ENCODE data around the gene PCF11.
A peak's percentile ranks its signal among the peaks of the same experiment; 100 is the strongest.
"Not testable (repeated sequence)": the region's sequence is repeated elsewhere in the genome, so short reads cannot be mapped to it uniquely, and the experiment has no call there.

PCF11 gene

GRCh38 chr11:83195143-83195466, 38.2 kb downstream of the PCF11 start:
- Mint-ChIP-seq H3K27ac (peak overlapping the region; percentile 98), H3K9me3 (no peaks in the 10 kb centered on the region), H3K4me1 (peaks cover 47% of the 10 kb centered on the region), H3K36me3 (peaks cover 39% of the 10 kb centered on the region), H3K4me3 (peak overlapping the region; percentile 99)
- DNase-seq (ENCODE audit: low spot score in 2 of 2): no peak
- ATAC-seq: no peak

- Mint-ChIP-seq H3K36me3 (peaks cover 33% of the 10 kb centered on the region), H3K4me1 (peaks cover 47% of the 10 kb centered on the region), H3K4me3 (peak overlapping the region; percentile 99), H3K27ac (peak overlapping the region; percentile 98), H3K9me3 (no peaks in the 10 kb centered on the region)
- DNase-seq (ENCODE audit: low spot score in 2 of 2) (no peak), ATAC-seq (no peak)
Observed at GRCh38 chr11:83195649-83196048, 38.7 kb downstream of the PCF11 start.

- DNase-seq (ENCODE audit: low spot score in 2 of 2) (no peak), ATAC-seq (no peak)
- H3K9me3 Mint-ChIP-seq: no peaks in the 10 kb centered on the region
- no peak overlapping the region for H3K4me3 Mint-ChIP-seq
- no peaks in the 10 kb centered on the region for H3K36me3 Mint-ChIP-seq
- peaks cover 21% of the 10 kb centered on the region for H3K4me1 Mint-ChIP-seq
- no peak overlapping the region for H3K27ac Mint-ChIP-seq
Observed at GRCh38 chr11:83200035-83200434, 43.1 kb downstream of the PCF11 start.

GRCh38 chr11:83205608-83206185, 48.8 kb downstream of the PCF11 start:
- Mint-ChIP-seq H3K4me1 (no peaks in the 10 kb centered on the region), H3K27ac (no peak overlapping the region), H3K4me3 (no peak overlapping the region), H3K9me3 (no peaks in the 10 kb centered on the region), H3K36me3 (no peaks in the 10 kb centered on the region)
- ATAC-seq (no peak), DNase-seq (ENCODE audit: low spot score in 2 of 2) (no peak)

GRCh38 chr11:83206221-83206620, 49.3 kb downstream of the PCF11 start:
- Mint-ChIP-seq H3K9me3 (no peaks in the 10 kb centered on the region), H3K4me3 (no peak overlapping the region), H3K36me3 (no peaks in the 10 kb centered on the region), H3K27ac (no peak overlapping the region), H3K4me1 (no peaks in the 10 kb centered on the region)
- no peak for DNase-seq (ENCODE audit: low spot score in 2 of 2)
- no peak for ATAC-seq

GRCh38 chr11:83206771-83207382, 49.9 kb downstream of the PCF11 start:
- H3K4me1 Mint-ChIP-seq; H3K36me3 Mint-ChIP-seq; H3K9me3 Mint-ChIP-seq; H3K4me3 Mint-ChIP-seq; ATAC-seq; DNase-seq (ENCODE audit: low spot score in 2 of 2): not testable (repeated sequence)
- peak overlapping the region; percentile 26 for H3K27ac Mint-ChIP-seq

- Mint-ChIP-seq H3K4me1 (no peaks in the 10 kb centered on the region), H3K36me3 (peaks cover 8% of the 10 kb centered on the region), H3K27ac (no peak overlapping the region), H3K9me3 (no peaks in the 10 kb centered on the region), H3K4me3 (no peak overlapping the region)
- no peak for DNase-seq (ENCODE audit: low spot score in 2 of 2)
- ATAC-seq: no peak
Observed at GRCh38 chr11:83219095-83219494, 62.2 kb downstream of the PCF11 start.

- H3K4me1 Mint-ChIP-seq: no peaks in the 10 kb centered on the region
- no peak overlapping the region for H3K27ac Mint-ChIP-seq
- H3K4me3 Mint-ChIP-seq: no peak overlapping the region
- no peaks in the 10 kb centered on the region for H3K9me3 Mint-ChIP-seq
- H3K36me3 Mint-ChIP-seq: no peaks in the 10 kb centered on the region
- DNase-seq (ENCODE audit: low spot score in 2 of 2): no peak
- ATAC-seq: no peak
Observed at GRCh38 chr11:83220260-83220659, 63.3 kb downstream of the PCF11 start.

GRCh38 chr11:83221694-83222093, 64.8 kb downstream of the PCF11 start:
- no peaks in the 10 kb centered on the region for H3K9me3 Mint-ChIP-seq
- no peaks in the 10 kb centered on the region for H3K4me1 Mint-ChIP-seq
- no peak overlapping the region for H3K27ac Mint-ChIP-seq
- no peak for ATAC-seq
- no peaks in the 10 kb centered on the region for H3K36me3 Mint-ChIP-seq
- DNase-seq (ENCODE audit: low spot score in 2 of 2): no peak
- no peak overlapping the region for H3K4me3 Mint-ChIP-seq

GRCh38 chr11:83222499-83222898, 65.6 kb downstream of the PCF11 start:
- DNase-seq (ENCODE audit: low spot score in 2 of 2): no peak
- no peak overlapping the region for H3K27ac Mint-ChIP-seq
- H3K9me3 Mint-ChIP-seq: no peaks in the 10 kb centered on the region
- no peaks in the 10 kb centered on the region for H3K36me3 Mint-ChIP-seq
- ATAC-seq: no peak
- no peak overlapping the region for H3K4me3 Mint-ChIP-seq
- H3K4me1 Mint-ChIP-seq: no peaks in the 10 kb centered on the region

- H3K4me3 Mint-ChIP-seq: no peak overlapping the region
- no peaks in the 10 kb centered on the region for H3K9me3 Mint-ChIP-seq
- H3K36me3 Mint-ChIP-seq: no peaks in the 10 kb centered on the region
Observed at GRCh38 chr11:83223457-83223856, 66.5 kb downstream of the PCF11 start.

GRCh38 chr11:83235825-83236224, 78.9 kb downstream of the PCF11 start:
- Mint-ChIP-seq H3K4me3 (no peak overlapping the region), H3K27ac (no peak overlapping the region), H3K4me1 (no peaks in the 10 kb centered on the region), H3K9me3 (no peaks in the 10 kb centered on the region), H3K36me3 (no peaks in the 10 kb centered on the region)
- DNase-seq (ENCODE audit: low spot score in 2 of 2) (no peak), ATAC-seq (no peak)

More at GRCh38 chr11:83223457-83223856, 66.5 kb downstream of the PCF11 start:
- DNase-seq (ENCODE audit: low spot score in 2 of 2) (no peak), ATAC-seq (no peak)
- no peak overlapping the region for H3K27ac Mint-ChIP-seq
- H3K4me1 Mint-ChIP-seq: no peaks in the 10 kb centered on the region
